Left cardiac atrium (tissue), 4 donors: ENCODE data around the gene SECISBP2L. TPM values are rescaled to one million over a fixed set of nuclear protein-coding genes. Genes with fewer than 3 reads are reported as not detected.
"Not testable (repeated sequence)": the region's sequence is repeated elsewhere in the genome, so short reads cannot be mapped to it uniquely, and the experiment has no call there.

Source experiments
- ATAC-seq, 2 donors: fragments of 200-7000 bp; cut with Tn5 transposase; one replicate each; pipeline ENCODE4 v1.9.1; 2020; ENCODE audit warnings: mild to moderate bottlenecking in 2 of 2, moderate library complexity in 2 of 2
- DNase-seq: peaks from one replicate; pipeline ENCODE4 v3.0.0-alpha.2; 2020
- intact Hi-C, 2 donors: fragments of 100-400 bp; cut with DNase I; formaldehyde crosslinking; loops; one replicate each; pipeline versions ENCODE4 v1.14.1 to v1.15.1; 2022 to 2023
- long read RNA-seq: library from polyadenylated mRNA; unstranded; transcript quantifications from one replicate; pipeline ENCODE4 v2.0.0, GENCODE V29; 2021
- total RNA-seq, 2 donors: library from RNA; stranded (reverse); fragmentation: NEBNext Ultra II Directional; extraction: Animal tissue kit (Norgen Biotek cat#: 25700); gene quantifications; one replicate each; pipeline ENCODE4 v1.2.1, GENCODE V29; 2021
- donor health status: DM: no; HTN: yes; CAD: no.
- donor health status: DM: no; HTN: yes; CAD: no; lungs with severe emphysema.
- donor health status: DM: yes; HTN: yes; CAD: no.
- donor health status: Dilated cardiomyopathy.

SECISBP2L gene, protein sequence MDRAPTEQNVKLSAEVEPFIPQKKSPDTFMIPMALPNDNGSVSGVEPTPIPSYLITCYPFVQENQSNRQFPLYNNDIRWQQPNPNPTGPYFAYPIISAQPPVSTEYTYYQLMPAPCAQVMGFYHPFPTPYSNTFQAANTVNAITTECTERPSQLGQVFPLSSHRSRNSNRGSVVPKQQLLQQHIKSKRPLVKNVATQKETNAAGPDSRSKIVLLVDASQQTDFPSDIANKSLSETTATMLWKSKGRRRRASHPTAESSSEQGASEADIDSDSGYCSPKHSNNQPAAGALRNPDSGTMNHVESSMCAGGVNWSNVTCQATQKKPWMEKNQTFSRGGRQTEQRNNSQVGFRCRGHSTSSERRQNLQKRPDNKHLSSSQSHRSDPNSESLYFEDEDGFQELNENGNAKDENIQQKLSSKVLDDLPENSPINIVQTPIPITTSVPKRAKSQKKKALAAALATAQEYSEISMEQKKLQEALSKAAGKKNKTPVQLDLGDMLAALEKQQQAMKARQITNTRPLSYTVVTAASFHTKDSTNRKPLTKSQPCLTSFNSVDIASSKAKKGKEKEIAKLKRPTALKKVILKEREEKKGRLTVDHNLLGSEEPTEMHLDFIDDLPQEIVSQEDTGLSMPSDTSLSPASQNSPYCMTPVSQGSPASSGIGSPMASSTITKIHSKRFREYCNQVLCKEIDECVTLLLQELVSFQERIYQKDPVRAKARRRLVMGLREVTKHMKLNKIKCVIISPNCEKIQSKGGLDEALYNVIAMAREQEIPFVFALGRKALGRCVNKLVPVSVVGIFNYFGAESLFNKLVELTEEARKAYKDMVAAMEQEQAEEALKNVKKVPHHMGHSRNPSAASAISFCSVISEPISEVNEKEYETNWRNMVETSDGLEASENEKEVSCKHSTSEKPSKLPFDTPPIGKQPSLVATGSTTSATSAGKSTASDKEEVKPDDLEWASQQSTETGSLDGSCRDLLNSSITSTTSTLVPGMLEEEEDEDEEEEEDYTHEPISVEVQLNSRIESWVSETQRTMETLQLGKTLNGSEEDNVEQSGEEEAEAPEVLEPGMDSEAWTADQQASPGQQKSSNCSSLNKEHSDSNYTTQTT
- 10 to 100 TPM; 30.5 to 35.0 TPM for total RNA-seq
- long read RNA-seq, full-length matches to known transcripts = 2 of 21 reads
- long read RNA-seq, partial matches to known transcripts = 15 of 21 reads
- long read RNA-seq, other reads (novel, unspliced or antisense) = 4 of 21 reads

DNA sequence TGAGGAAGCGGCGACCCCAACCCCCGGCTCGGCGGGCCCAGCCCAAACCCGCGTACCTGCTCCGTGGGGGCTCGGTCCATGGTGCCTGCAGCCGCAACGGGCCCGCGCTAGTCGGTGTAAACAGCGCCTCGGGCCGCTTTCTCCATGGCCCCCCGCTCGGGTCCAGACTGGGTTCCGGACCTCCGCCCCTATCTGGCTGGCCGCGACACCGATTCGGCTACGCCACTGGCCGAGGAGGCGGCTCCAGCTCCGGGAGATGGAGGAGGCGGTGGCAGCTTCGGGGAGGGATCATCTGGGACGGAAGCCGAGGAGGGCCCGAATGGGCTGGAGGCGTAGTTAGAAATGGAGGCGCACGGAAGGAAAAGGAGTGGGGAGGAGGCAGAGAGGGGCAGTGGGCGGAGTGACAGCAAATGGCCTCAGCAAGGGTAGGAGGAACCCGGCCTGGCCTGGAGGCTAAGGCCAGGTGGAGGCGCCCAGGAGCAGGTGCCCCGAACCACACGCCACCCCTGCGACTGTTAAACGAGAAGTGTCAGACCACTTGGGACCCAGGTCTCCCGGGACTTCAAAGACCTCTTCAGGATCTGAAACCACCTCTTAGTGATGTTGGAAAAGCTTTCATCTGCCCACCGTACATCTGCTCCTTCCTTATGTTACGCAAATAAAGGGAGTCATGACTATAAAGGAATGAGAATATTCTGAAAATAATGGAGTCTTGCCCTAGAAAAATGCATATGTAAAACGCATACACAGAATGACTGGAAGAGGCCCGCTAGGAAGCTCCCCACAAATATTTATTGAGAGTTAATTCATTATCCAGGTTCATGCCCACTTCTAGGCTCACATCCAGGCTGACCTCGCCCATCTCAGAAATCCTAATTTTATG is at the start of gene SECISBP2L:
Gene SECISBP2L (minus strand): TSS at position 227 of the 883 bp plus-strand sequence. CDS start 147 bp downstream, at position 80.
- intact Hi-C loops = loop anchor here in 1 of 2 donors (5.0 to 10.0 kb wide), 2 partner anchors 101 to 378 kb away; partner anchors contain the start of gene FGF7
- peak; percentile 95 for DNase-seq
- ATAC-seq = peak; percentile 98 to 99

DNA sequence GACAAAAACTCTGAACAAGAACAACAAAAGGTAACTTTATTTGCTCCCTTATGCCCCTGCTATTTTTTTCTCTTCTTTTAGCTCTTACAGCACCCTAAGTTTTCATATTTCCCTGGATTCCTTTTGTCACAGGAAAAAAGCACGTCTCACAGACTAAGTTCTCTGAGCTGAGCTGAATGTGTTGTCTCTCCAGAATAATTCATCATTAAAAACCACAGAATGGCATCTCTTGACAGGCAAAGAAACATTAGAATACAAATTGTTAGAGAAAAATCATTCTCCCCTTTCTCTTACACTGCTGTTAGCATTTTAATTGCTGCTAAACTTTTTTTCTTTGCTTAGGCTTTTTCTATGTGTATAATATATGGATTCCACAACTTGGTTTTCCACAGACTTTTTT is 48.7 kb upstream of the SECISBP2L start:
- no peak for DNase-seq
- intact Hi-C loops = no loop called here
- no peak for ATAC-seq

DNA sequence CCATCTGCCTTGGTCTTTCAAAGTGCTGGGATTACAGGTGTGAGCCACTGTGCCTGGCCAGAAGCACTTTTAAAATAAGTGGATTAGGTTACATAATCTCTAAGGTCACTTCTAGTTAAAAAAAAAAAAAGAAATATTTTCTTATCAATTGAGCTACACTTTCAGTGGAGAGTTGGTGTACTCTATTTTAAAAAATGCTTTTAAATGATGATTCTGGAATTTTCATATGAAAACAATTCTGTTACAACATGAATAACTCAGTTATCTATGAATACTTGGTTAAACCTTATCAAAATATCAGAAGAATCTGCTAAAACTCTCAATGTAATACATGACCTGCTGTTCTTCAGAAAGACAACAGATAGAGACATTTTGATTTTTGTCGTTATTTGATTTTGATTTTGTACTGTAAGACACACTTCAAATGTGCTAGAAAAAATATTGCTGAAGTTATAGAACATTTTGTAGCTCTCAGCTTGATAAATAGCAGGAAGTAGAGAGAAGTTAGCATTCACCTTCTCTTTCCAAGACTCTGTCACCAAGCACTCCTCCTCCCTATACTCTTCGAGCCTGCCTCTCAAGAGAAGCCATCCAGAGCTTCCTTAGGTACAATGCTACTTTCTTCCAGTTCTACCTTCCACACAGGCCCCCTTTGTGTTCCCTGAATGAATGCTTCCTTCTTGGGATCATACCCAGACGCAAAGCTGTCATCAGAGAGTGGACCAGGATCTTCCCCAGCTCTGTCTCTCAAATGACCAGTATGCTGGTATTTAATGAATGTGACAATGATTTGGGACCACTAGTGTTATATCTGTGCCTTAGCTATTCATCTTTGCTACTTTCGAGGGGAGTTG is 47.2 kb upstream of the SECISBP2L start:
- DNase-seq = no peak
- no peak for ATAC-seq
- intact Hi-C loops = no loop called here

DNA sequence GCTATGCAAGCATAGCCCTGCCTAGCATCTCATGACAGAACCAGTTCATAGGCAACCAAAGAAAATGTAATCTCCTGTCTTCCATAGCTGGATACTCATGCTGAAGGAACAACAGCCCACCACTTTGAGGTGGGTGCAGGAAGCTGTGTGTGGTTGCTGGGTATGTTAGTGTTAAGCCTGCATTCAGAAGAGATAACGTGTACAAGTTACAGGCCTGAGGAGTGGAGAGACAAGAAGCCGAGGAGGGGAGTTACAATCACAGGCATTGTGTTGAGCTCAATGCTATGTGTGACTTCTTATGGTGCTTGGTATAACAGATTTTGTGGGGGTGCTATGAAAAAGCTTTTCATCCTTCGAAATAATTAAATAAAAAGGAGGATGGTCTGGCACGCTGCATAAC is 42.8 kb upstream of the SECISBP2L start:
- DNase-seq (no peak), ATAC-seq (no peak)
- intact Hi-C loops = no loop called here

DNA sequence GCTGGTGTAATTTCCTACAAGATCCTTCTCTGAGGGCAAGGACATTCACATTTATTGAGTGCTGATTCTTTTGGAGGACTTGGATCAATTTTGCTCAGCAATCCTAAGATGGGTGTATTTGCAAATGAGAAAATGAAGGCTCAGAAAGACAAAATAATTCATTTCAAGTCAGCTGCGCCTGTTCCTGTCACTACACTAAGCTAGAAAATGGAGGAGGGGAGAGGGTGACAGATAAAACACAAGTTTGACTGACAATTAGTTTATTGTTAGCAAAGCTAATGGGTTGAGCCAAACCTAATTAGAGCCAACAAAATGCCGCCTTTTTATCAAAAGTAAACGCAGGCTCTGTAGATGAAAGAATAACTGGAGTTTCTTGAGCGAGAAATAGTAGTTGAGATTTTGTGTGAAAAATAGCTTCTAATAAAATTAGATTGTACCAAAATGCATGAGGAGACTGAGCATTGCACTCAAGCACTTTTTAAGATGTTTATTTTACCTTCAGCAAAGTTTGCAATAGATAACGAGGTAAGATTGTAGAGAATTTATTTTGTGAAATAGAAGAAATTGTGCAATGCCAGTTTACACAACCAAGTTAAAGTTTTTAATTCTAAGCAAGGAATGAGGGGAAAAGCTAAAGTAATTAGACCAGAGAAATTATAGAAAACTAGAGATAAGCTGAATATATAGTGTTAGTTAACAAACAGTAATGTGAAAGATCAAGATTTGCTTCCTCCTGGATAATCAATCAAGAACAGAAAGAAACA is 39.6 kb upstream of the SECISBP2L start:
- intact Hi-C loops = no loop called here
- DNase-seq = no peak

DNA sequence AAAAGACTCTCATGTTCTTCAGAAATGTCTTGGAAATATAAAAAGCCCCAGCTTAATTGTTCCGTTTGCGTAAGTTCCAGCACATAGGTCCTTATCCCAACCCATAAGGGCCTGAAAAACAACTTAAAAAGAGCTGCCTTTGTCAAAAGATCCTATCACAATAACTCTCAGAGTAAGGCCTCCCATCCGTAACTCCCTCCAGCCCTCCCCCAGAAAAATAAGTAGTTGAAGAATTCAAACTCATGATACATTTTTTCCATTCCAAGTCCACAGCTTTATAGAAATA is 38.0 kb upstream of the SECISBP2L start:
- no peak for DNase-seq
- ATAC-seq = no peak
- intact Hi-C loops = no loop called here

More for the DNA sequence above, 39.6 kb upstream of the SECISBP2L start:
- ATAC-seq = no peak

DNA sequence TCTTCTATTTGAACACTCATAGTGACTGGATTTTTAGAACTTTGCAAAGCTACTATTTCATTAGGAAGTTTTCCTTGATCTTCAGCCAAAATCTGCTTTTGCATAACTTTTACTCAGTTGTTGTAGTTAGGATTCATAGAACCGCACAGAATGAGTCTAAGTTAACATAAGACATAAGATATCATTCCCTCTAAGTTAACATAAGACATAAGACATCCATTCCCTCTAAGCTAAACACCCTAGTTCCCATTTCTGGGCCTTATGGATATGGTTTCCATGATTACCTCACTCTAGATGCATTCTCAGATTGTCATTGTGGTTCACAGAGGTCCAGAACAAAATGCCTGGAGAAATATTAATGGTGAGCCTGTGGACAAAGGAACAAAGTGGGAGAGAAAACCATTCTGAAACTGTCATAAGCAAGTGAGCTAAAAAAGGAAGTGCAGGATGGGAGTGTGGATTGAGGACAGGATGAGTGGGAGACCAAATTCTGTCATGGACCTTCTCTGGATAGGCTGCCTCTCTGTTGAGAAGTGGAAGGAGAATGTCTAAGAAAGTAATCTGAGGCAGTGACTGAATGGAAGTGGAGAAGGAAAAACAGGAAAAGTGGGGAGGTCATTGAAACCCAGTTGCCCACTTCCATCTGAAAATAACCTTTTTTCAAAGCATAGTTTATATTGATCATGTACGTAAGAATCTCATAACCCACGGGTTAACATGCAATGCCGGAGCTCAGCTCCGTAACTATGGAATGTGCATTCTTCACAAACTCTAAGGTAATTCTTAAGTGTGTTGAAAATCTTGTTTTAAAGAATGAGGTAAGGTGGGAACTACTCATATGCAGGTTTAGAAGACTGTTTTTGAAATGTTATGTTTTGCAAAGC is 37.4 kb upstream of the SECISBP2L start:
- DNase-seq (no peak), ATAC-seq (no peak)
- intact Hi-C loops = no loop called here

DNA sequence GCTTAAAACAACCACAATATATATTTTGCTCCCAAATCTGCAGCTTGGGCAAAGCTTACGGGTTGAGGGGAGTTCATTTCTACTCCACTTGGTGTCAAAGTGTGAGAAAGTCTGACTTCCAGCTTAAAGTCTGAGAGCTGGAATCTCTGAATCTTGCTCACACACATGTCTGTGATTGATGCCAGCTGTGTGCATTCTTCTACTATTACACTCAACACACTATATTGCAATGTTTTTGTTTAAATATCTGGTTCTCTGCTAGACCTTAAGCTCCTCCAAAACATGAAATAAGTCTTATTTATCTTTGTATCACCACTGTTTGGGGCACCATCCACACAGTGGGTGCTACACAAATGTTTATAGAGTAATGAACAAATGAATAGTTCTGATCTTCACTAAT is 36.7 kb upstream of the SECISBP2L start:
- no peak for ATAC-seq
- intact Hi-C loops = no loop called here
- no peak for DNase-seq

DNA sequence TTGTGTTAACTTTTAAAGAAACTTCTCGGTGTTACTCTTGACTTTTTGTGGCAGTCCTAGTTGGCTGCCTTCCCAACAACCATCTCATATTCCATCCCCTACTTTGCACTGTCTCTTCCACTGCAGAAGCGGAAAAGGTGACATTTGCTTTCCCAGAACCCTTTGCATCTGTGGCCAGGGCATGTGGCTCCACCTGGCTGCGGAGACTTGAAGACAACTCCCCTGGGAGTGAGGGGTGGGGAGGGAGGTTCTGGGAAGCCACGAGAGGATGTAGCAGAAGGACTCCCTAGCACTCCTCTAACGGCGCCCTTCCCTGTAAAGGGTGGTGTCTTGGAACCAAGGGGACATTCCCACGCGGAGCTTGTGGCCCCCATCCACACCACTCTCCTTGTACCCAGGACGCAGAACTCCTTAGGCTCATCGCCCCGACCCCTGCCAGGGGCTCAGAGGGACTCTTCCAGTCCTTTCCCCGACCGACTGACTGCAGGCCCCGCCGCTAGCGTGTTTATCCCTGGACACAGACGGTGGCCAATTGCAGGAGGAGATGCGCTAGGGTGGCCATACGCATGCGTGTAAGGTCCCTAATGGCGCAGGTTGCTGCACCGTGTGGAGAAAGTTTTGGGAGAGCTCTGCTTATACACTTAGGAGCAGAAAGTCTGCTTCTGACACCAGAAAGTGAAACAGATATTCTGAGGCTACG is 33.2 kb upstream of the SECISBP2L start:
- no peak for ATAC-seq

DNA sequence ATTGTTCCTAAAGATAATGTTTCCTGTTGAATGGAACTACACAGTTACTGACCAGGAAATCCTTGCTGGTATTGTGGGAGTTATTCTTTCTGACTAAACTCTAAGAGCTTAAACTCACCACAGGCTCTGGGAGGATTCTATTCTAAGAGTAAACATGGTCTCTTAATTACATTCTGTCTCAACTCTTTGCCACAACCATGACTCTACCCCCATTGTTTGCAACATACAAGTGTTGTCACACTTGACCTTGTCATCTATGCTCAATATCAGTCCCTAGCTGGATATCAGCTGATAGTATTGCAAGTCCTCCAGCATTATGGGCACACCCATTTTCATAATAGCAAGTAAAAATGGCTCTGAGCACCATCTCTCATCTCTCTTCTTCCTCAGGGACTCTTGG is 29.6 kb upstream of the SECISBP2L start:
- ATAC-seq (no peak), DNase-seq (no peak)
- intact Hi-C loops = no loop called here

More for the DNA sequence above, 33.2 kb upstream of the SECISBP2L start:
- DNase-seq = no peak
- intact Hi-C loops = no loop called here

DNA sequence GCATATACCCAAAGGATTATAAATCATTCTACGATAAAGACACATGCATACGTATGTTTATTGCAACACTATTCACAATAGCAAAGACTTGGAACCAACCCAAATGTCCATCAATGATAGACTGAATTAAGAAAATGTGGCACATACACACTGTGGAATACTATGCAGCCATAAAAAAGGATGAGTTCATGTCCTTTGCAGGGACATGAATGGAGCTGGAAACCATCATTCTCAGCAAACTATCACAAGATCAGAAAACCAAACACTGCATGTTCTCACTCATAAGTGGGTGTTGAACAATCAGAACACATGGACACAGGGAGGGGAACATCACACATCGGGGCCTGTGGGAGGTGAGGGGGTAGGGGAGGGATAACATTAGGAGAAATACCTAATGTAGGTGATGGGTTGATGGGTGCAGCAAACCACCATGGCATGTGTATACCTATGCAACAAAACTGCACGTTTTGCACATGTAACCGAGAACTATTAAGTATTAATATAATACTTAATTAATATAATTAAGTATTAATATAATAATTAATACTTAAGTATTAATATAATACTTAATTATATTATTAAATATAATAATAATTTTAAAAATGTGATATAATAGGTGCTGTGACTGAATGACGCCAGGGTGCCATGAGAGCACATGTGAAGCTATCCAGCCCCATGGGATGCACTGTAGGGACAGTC is 28.5 kb upstream of the SECISBP2L start:
- ATAC-seq, intact Hi-C loops, DNase-seq: not testable (repeated sequence)

DNA sequence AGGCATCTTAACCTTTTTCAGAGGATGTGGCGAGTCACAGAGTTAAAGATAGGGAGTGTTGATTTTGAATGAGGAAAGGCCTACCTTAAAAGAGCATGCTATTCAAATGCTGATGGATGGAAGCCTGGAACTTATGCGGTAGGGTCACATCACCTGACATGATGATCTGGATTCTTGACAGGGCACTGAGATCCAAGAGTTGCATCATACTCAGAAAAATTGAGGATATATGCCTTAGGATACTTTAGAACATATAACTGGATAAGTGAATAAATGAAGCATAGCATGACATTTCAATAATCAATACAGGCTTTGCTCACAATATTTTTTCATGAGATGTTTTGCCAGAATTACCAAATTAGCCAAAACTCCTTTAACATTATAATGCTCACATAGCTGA is 20.1 kb upstream of the SECISBP2L start:
- ATAC-seq (no peak), DNase-seq (no peak)
- intact Hi-C loops = no loop called here

DNA sequence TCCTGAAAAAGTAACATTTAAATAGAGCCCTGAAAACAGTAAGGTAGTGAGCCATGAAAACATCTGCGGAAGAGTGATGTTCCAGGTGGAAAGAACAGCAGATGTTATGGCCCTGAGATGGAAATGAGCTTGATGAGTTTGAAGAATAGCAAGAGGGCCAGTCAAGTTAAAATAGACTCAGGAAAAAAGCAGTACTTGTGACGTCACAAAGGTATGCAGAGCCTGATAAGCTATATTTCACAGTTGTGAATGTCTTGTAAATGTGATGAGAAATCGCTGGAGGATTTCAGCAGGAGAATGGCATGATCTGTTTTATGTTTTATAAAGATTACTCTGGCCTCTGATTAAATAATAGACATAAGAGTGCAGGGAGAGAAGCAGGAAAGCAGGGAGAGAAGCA is 18.6 kb upstream of the SECISBP2L start:
- no peak for ATAC-seq
- intact Hi-C loops = no loop called here
- DNase-seq = no peak

DNA sequence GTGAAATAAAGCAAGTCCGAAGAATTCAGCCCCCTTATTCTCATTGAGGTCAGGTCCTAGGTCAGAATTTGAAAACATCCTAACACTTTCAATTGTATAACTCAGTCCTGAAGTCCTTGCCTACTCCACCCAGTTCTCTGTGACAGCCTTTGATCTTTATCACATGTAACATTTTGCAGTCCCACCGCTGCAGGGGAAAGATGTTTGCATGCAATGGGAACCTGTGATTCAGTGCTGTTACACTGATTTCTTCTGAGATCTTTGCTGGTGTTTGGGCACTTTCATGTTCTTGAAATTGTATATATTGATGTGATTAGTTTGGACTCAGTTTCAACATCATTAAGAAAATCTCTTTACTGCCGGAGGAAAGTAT is 18.0 kb upstream of the SECISBP2L start:
- intact Hi-C loops = no loop called here
- no peak for ATAC-seq
- no peak for DNase-seq
